SU-DHL-6 (cell line): ENCODE measurements around the gene KIF2A.

Experiments used
- H2AFZ ChIP-seq: fragments of 200-600 bp; sonication (generic); 2 replicates; pipeline ENCODE4 v1.6.1; 2014; ENCODE audit warnings: low read depth, mild to moderate bottlenecking, moderate library complexity, mixed read lengths, antibody characterized with exemption, low read length; ENCODE audit not compliant: severe bottlenecking
- H3F3A ChIP-seq: fragments of 200-600 bp; shearing (Covaris generic); 2 replicates; pipeline ENCODE4 v1.6.0; 2016; ENCODE audit warnings: antibody characterized with exemption, mild to moderate bottlenecking; ENCODE audit not compliant: insufficient read depth
- H3K27ac ChIP-seq: fragments of 200-600 bp; sonication (generic); 2 replicates; pipeline ENCODE4 v1.5.1; 2016; ENCODE audit warnings: low read depth, mild to moderate bottlenecking, low read length, moderate library complexity, mixed read lengths
- H3K27me3 ChIP-seq: fragments of 200-600 bp; sonication (generic), shearing (Covaris generic); 2 replicates; pipeline ENCODE4 v1.6.0; 2014; ENCODE audit warnings: mild to moderate bottlenecking, low read length
- H3K36me3 ChIP-seq: fragments of 200-600 bp; sonication (generic); 2 replicates; pipeline ENCODE4 v1.6.1; 2014; ENCODE audit warnings: mild to moderate bottlenecking, low read length, mixed read lengths
- H3K4me2 ChIP-seq: fragments of 300-600, 200-600 bp; shearing (Covaris generic), sonication (generic); 2 replicates; pipeline ENCODE4 v1.6.0; 2014; ENCODE audit warnings: low read length, low read depth, mild to moderate bottlenecking; ENCODE audit not compliant: poor library complexity, severe bottlenecking
- H3K4me3 ChIP-seq: fragments of 200-600 bp; sonication (generic); 2 replicates; pipeline ENCODE4 v1.5.1; 2014; ENCODE audit warnings: antibody characterized with exemption, low read length, mild to moderate bottlenecking, mixed read lengths; ENCODE audit not compliant: insufficient read depth, poor library complexity, severe bottlenecking
- H3K79me2 ChIP-seq: fragments of 200-600 bp; sonication (generic); 2 replicates; pipeline ENCODE4 v1.6.1; 2014; ENCODE audit warnings: mild to moderate bottlenecking, low read length, moderate library complexity; ENCODE audit not compliant: insufficient read depth
- H3K9ac ChIP-seq: fragments of 200-600 bp; sonication (generic); 2 replicates; pipeline ENCODE4 v1.7.0; 2014; ENCODE audit warnings: mild to moderate bottlenecking, low read length
- H3K9me2 ChIP-seq: fragments of 200-600 bp; sonication (generic); replicated peaks from 2 replicates; pipeline ENCODE4 v1.6.1; 2014; ENCODE audit warnings: low read length; ENCODE audit not compliant: insufficient read depth
- H3K9me3 ChIP-seq: fragments of 200-600 bp; sonication (generic); 2 replicates; pipeline ENCODE4 v1.6.1; 2014; ENCODE audit warnings: low read length, mixed read lengths; ENCODE audit not compliant: insufficient read depth
- H4K20me1 ChIP-seq: fragments of 200-600 bp; sonication (generic); 2 replicates; pipeline ENCODE4 v1.6.1; 2014; ENCODE audit warnings: low read depth, mild to moderate bottlenecking, antibody characterized with exemption, low read length, moderate library complexity, mixed read lengths
- CTCF ChIP-seq: fragments of 200-600 bp; sonication (generic); IDR thresholded peaks from one replicate; pipeline ENCODE4 v1.5.1; 2017; ENCODE audit warnings: antibody characterized with exemption, mild to moderate bottlenecking, low read length, moderate library complexity; ENCODE audit not compliant: insufficient read depth, poor library complexity, severe bottlenecking
- EZH2phosphoT487 ChIP-seq: fragments of 200-600 bp; sonication (generic), shearing (Covaris generic); conservative IDR thresholded peaks from 2 replicates; pipeline ENCODE4 v1.6.1; 2018; ENCODE audit warnings: mild to moderate bottlenecking, antibody characterized with exemption, low read length, moderate library complexity, mixed read lengths

KIF2A gene

GRCh38 chr5:62343428-62343827 is 37.4 kb downstream of the KIF2A start:
- Histone ChIP-seq H3K27me3 (no peaks in the 10 kb centered on the region), H3K9ac (no peak overlapping the region), H3K9me3 (no peaks in the 10 kb centered on the region), H4K20me1 (peaks cover 19% of the 10 kb centered on the region), H3K36me3 (peaks cover 11% of the 10 kb centered on the region), H3F3A (peaks cover 4% of the 10 kb centered on the region), H3K4me3 (no peak overlapping the region), H2AFZ (no peak overlapping the region), H3K27ac (no peak overlapping the region), H3K4me2 (no peak overlapping the region), H3K9me2 (no peaks in the 10 kb centered on the region), H3K79me2 (peaks cover 93% of the 10 kb centered on the region)
- TF ChIP-seq CTCF (no peak), EZH2phosphoT487 (no peak)

- H2AFZ ChIP-seq: no peak overlapping the region
- peaks cover 8% of the 10 kb centered on the region for H3F3A ChIP-seq
- H4K20me1 ChIP-seq: peaks cover 14% of the 10 kb centered on the region
- no peak for TF ChIP-seq EZH2phosphoT487
- no peak for TF ChIP-seq CTCF
- H3K9me3 ChIP-seq: no peaks in the 10 kb centered on the region
- H3K9ac ChIP-seq: no peak overlapping the region
- peaks cover 25% of the 10 kb centered on the region for H3K36me3 ChIP-seq
- H3K9me2 ChIP-seq: no peaks in the 10 kb centered on the region
- H3K27ac ChIP-seq: no peak overlapping the region
- peaks cover 66% of the 10 kb centered on the region for H3K79me2 ChIP-seq
- H3K4me2 ChIP-seq: no peak overlapping the region
- H3K27me3 ChIP-seq: no peaks in the 10 kb centered on the region
- no peak overlapping the region for H3K4me3 ChIP-seq
These were observed 40.7 kb downstream of the KIF2A start for GRCh38 chr5:62346748-62347147.

- no peak overlapping the region for H3K27ac ChIP-seq
- H3K36me3 ChIP-seq: peaks cover 30% of the 10 kb centered on the region
- no peak overlapping the region for H2AFZ ChIP-seq
- H4K20me1 ChIP-seq: peaks cover 14% of the 10 kb centered on the region
- H3F3A ChIP-seq: peaks cover 14% of the 10 kb centered on the region
- TF ChIP-seq CTCF (no peak), EZH2phosphoT487 (no peak)
- no peak overlapping the region for H3K9ac ChIP-seq
- no peak overlapping the region for H3K4me2 ChIP-seq
- peaks cover 56% of the 10 kb centered on the region for H3K79me2 ChIP-seq
- H3K27me3 ChIP-seq: no peaks in the 10 kb centered on the region
- H3K9me2 ChIP-seq: no peaks in the 10 kb centered on the region
- no peaks in the 10 kb centered on the region for H3K9me3 ChIP-seq
- no peak overlapping the region for H3K4me3 ChIP-seq
These were observed 41.9 kb downstream of the KIF2A start for GRCh38 chr5:62347928-62348327.
